Testis (tissue), 2 donors: ENCODE data around the gene PTPRT.

ENCODE experiments used
- CTCF ChIP-seq, 3 experiments: fragments of 450-650 bp in 2 of 3; fragments of 200-600 bp in 1 of 3; sonication (generic) in 1 of 3; IDR thresholded peaks; one replicate each; pipeline ENCODE4 v1.5.1; 2016 to 2019; ENCODE audit warnings: antibody characterized with exemption in 3 of 3, mild to moderate bottlenecking in 2 of 3, moderate library complexity in 1 of 3
- POLR2A ChIP-seq: fragments of 450-650 bp; IDR thresholded peaks from one replicate; pipeline ENCODE4 v1.6.1; 2017; ENCODE audit warnings: antibody characterized with exemption, mild to moderate bottlenecking, moderate library complexity

- TF ChIP-seq CTCF (IDR thresholded peaks at IDR 0.05), result no peak
- no peak for TF ChIP-seq POLR2A
Observed at GRCh38 chr20:42721923-42722322, 467.8 kb downstream of the PTPRT start.
